NK-92 treated with Interleukin-12 subunit alpha and Interleukin-12 subunit beta, amount 100 ng/mL, for 24 hours (cell line): ENCODE measurements around the gene CGN.
A peak's percentile ranks its signal among the peaks of the same experiment; 100 is the strongest.
"Not testable (repeated sequence)": the region's sequence is repeated elsewhere in the genome, so short reads cannot be mapped to it uniquely, and the experiment has no call there.

Experiments used
- DNase-seq: peaks from one replicate; lab custom pipeline; 2025; lab: John Stamatoyannopoulos, UW

CGN gene

DNA sequence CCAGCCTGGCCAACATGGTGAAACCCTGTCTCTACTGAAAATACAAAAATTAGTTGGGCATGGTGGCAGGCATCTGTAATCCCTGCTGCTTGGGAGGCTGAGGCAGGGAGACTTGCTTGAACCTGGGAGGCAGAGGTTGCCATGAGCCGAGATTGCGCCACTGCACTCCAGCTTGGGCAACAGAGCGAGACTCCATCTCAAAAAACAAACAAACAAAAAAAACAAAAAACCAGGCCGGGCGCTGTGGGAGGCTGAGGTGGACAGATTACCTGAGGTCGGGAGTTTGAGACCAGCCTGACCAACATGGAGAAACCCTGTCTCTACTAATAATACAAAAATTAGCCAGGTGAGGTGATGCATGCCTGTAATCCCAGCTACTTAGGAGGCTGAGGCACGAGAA, 11.2 kb downstream of the CGN start:
- DNase-seq, result not testable (repeated sequence)

DNA sequence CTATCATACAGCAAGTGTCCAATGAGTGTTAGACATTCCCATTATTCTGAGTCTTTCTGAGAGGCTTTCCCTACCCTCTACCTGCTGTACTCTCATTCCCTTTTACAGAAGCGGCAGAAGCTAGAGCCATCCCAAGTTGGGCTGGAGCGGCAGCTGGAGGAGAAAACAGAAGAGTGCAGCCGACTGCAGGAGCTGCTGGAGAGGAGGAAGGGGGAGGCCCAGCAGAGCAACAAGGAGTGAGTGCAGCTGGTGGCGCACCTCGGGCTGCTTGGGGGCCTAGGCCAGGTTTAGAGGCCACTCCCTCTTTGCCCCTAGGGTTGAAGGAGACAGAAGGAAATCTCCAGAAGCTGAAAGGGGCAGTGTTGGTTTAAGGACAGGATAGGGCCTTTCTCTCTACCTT, 12.1 kb downstream of the CGN start:
- no peak for DNase-seq

DNA sequence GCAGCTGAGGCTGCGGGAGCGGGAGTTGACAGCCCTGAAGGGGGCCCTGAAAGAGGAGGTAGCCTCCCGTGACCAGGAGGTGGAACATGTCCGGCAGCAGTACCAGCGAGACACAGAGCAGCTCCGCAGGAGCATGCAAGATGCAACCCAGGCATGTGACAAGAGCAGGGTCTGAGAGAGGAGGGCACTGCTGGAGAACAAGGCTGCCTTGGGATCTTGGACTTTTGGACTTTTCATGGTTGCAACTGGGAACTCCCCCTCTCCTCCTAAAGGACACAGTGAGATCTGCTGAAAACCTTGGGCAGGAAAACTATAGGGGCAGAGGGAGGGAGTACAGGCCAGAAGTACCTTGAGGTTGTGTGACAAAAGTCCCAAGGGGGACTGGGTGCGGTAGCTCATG, 13.5 kb downstream of the CGN start:
- no peak for DNase-seq

DNA sequence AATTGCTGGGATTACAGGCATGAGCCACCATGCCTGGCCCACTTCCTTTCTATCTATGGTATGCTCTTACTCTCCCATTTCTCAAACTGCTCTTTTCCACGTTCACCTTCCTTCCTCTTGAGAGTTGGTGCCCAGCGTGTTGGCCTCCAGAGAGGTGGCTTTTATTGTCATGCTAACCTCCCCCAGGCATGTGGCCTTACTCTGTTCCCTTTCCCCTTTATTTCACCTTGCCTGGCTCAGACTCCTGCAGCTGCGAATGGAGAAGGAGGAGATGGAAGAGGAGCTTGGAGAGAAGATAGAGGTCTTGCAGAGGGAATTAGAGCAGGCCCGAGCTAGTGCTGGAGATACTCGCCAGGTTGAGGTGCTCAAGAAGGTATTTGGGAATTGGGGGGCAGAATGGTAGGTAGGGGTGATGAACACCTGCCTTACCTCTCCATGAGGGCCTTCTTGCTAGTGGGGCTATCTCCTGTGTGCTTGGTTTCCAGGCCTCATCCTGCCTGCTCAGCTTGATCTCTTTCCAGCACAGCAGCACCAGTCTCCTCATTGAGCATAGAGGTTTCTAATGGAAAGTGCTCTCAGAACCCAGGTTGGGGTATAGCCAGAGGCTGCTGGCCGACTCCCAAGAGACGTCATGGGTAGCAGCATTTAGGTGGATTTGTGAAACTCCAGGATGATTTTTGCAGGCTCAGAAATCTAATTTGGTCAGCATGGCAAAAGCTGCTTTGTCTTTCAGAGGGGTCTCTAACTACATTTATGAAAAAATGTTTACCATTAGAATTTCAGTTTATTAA, 15.7 kb downstream of the CGN start:
- DNase-seq, result no peak

DNA sequence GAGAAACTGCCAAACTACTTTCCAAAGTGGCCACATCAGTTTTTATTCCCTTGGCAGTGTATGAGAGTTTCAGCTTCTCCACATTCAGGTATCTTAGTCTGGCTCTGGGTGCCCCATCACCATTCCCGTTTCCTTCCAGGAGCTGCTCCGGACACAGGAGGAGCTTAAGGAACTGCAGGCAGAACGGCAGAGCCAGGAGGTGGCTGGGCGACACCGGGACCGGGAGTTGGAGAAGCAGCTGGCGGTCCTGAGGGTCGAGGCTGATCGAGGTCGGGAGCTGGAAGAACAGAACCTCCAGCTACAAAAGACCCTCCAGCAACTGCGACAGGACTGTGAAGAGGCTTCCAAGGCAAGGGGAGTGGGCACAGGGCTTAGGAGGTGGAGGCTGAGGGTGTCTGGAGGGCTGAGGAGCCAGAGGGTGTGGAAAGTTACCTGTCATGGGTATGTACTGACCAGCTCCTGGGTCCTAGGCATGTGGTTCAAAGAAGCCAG, 18.1 kb downstream of the CGN start:
- DNase-seq, result no peak

DNA sequence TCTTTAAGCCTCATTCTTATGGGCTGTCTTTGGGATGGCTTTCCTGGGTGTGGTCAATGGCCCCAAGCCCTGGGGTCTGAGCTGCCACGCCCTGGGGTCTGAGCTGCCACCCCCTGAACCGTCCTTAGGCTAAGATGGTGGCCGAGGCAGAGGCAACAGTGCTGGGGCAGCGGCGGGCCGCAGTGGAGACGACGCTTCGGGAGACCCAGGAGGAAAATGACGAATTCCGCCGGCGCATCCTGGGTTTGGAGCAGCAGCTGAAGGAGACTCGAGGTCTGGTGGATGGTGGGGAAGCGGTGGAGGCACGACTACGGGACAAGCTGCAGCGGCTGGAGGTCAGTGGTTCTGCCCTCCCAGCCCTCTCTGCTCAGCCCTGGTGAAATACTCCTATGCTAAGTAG, 18.6 kb downstream of the CGN start:
- no peak for DNase-seq

DNA sequence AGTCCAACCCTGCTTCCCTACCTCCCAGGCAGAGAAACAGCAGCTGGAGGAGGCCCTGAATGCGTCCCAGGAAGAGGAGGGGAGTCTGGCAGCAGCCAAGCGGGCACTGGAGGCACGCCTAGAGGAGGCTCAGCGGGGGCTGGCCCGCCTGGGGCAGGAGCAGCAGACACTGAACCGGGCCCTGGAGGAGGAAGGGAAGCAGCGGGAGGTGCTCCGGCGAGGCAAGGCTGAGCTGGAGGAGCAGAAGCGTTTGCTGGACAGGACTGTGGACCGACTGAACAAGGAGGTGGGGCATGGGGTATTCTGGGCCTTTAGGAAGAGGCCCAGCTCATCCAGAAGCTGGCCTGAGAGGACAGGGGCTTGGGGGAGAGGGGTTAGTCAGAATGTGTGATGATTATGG, 19.3 kb downstream of the CGN start:
- no peak for DNase-seq

DNA sequence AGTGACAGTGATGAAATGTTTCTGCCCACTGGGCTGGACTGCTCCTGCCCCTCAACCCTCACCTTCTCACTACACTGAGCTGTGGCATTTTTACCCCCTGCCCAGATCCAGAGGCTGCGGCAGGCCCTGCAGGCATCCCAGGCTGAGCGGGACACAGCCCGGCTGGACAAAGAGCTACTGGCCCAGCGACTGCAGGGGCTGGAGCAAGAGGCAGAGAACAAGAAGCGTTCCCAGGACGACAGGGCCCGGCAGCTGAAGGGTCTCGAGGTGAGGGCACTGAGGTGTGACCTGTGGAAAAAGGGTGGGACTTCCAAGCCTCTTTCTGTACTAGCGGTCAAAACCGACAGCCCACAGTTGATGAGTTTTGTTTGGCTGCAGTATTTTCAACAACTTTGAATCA, 22.7 kb downstream of the CGN start:
- no peak for DNase-seq

DNA sequence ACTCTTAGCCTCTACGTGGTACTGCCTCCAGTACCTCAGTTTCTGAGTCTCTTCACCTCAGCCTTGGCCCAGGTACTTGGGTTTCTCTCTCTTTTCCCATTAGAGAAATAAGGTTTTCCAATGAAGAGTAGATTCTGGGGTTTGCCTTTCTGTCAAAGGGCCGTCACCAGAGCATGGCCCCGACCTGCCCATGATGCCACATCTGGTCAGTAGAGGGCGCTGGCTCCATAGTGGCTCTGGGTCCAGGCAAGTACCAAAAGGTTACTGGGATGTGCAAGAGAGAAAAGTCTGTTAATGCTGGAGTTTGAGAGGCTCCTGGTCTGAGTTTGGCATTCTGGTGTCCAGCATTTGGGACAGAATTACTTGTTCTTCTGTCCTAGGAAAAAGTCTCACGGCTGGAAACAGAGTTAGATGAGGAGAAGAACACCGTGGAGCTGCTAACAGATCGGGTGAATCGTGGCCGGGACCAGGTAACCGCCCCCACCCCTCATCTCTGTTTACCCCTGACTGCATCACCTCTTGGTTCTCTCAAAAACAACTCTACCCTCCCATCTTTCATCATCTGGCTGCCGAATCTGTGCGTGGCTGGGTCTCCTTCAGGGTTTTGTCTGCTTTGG, 23.6 kb downstream of the CGN start:
- DNase-seq, result peak; percentile 39

DNA sequence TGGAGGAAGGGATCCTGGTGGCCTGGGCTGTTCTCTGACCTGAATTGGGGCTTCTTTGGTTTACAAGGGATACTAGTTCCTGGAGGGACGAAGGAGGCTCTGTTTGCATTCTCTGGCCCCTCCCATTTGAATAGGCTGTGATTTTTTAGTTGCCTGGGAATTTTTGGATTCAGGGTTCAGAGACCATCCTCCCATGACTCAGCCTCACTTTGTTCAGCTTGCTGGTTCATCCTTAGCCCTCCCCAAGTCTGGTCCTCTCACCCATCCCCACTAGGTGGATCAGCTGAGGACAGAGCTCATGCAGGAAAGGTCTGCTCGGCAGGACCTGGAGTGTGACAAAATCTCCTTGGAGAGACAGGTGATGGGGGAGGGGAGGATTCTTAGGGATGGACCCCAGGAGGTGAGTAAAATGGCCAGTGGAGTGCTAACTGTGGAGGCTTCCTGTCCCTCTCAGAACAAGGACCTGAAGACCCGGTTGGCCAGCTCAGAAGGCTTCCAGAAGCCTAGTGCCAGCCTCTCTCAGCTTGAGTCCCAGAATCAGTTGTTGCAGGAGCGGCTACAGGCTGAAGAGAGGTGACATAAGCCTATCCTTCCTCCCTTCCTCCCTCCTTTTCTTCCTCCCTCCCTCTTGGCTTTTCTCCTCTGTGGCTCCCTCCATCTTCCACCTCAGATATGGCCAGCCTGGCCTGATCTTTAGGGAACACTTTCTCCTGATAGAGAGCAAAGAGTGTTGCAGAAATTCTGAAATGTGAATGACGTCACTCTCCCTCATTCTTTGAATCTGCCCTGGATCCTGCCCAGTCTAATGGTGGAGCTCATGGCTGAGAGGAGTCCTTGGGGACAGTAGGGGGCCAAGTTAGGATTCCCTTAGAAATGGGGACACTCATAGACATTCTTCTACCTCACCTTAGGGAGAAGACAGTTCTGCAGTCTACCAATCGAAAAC, 24.4 kb downstream of the CGN start:
- DNase-seq, result no peak

DNA sequence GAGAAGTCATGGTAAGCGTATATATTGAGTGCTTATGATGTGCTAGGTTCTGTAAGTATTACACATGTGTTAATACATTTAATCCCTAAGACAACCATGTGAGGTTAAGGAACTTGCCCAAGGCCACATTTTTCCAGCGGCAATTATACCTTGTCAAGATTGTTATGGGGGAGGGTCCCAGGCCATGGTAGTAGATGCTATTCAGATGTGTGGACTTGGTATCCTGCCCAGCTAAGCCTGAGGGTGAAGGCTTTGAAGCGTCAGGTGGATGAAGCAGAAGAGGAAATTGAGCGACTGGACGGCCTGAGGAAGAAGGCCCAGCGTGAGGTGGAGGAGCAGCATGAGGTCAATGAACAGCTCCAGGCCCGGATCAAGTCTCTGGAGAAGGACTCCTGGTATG, 25.3 kb downstream of the CGN start:
- no peak for DNase-seq

DNA sequence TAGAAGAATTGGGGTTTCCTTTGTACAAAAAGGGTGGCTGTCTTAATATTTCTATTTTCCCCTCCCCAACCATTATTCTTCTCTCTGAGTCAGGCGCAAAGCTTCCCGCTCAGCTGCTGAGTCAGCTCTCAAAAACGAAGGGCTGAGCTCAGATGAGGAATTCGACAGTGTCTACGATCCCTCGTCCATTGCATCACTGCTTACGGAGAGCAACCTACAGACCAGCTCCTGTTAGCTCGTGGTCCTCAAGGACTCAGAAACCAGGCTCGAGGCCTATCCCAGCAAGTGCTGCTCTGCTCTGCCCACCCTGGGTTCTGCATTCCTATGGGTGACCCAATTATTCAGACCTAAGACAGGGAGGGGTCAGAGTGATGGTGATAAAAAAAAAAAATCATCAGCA, 25.9 kb downstream of the CGN start:
- no peak for DNase-seq

DNA sequence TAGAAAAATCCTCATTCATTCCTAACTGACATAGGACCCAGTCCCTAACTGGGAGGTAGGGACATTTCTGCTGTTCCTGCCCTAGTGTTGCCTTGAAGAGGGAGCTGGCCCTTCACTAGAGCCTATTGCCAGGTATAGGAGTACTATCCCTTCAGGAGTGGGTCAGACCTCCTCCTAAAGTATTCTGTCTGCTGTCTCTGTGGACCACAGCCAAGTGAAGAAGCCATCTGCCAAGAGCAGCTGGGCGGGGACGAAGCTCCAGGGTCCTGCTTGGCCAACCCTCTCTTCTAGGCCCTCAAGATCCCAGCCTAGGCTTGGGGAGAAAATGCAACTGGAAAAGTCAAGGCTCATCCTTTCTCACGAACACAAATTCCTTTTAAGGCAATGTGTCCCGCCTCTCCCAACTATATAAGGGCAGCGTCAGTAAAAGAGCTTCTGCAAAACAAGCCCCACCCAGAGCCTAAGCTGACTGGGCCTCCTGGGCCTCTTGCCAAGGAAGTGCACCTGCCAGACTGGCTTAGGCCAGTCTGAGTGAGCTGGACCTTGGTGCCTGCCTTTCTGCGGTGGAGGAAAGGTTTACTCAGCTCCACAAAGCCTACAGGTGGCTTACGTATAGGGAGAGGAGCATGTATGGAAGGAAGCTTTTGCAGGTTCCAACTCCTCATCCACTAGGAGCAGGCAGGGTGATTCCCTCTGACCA, 28.3 kb downstream of the CGN start:
- no peak for DNase-seq

DNA sequence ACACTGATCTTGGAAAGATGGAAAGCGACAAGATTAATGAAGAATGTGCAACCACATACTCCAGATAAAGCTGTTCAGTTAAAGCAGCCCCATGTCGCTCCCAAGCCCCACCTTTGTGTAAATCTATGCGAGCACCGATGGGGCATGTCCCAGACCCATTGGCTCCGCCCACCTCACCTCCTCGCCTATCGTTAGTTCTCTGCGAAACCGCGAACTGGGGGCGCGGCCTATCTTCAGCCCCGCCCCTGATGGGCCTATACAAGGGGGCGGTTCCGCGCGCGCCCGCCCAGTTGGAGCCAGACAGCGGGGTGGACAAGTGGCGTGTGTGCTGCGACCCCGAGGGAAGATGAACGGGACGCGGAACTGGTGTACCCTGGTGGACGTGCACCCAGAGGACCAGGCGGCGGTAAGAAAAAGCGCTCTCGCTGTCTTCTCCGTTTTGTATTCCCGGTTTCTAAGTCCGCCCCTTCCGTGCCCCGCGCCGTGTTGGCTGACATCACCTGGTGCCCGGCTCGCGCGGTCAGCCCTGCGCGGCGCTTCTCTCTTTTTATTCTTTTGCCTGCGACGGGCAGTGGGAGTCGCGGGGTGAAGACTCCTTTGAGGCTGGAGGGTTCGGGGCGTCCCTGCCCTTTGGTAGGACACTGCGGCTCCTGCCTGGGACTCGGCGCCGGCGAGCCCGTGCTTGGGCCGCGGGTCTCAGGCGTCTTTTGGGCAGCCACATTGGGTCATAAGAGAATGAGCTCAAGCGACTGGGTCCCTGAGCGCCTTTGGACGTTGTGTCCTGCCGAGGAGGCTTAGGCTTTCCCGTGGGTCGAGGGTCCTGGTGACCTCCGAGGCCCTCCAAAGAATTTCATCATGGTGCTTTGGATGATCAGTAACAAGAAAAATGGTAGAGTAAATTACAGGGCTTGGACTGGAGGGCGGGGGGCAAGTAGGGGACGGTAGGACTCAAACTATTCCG, 29.1 kb downstream of the CGN start, which contains the start of gene TUFT1:
TSS of gene TUFT1 (plus strand) at position 289 of the 961 bp plus-strand sequence. CDS start at position 347, 58 bp downstream.
- no peak for DNase-seq

DNA sequence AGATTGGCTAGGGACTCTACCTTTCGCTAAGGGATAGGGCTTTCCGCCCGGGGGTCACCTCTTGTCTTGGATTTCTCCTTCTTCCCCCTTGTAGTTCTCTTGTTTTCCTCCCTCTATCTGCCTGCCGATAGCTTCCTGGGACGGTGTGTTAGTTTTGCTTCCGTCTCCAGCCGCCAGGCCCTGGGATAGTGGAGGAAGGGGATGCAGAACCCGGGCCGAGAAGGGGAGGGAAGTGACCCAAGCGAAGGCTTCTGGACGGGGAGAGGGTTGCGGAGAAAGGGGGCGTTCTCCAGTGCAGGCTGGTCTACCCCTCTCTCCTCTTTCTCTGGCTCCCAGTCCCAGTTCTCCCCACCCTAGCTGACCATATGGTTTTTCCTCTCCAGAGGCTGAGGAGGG, 29.8 kb downstream of the CGN start:
- DNase-seq, result no peak

DNA sequence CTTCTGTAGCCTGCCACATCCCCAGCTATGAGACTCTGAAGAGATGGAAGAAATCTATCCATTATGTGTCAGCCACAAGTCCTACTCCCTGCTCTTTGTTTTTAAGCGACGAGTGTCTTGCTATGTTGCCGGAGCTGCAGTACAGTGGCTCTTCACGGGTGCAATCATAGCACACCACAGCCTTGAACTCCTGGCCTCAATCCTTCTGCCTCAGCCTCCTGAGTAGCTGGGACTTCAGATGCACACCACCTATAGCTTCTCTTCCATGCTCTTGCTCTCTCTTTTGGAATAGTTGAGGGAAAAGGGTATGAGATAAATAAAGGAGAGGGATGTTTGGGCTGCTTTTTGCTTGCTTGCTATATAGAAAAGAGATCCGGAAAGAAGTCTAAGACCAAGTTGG, 30.6 kb downstream of the CGN start:
- DNase-seq, result no peak

DNA sequence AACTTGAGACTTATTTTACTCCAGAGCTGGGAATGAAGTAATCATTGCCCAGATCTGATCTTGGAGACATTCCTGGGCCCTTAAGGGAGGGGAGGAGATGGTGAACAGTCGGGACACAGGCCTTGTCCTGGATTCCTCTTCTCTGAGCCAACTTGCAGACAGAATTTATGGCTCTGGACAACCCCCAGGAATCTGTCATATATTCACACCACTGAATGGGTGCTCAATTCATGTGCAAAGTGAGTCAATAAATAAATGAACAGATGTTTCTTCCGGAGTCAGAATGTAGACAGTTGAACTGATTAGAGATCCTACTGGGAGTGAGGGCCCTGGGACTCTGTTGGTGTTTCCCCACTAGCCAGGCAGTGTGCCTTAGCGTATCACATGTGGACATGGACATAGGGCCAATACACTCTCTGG, 31.5 kb downstream of the CGN start:
- no peak for DNase-seq

DNA sequence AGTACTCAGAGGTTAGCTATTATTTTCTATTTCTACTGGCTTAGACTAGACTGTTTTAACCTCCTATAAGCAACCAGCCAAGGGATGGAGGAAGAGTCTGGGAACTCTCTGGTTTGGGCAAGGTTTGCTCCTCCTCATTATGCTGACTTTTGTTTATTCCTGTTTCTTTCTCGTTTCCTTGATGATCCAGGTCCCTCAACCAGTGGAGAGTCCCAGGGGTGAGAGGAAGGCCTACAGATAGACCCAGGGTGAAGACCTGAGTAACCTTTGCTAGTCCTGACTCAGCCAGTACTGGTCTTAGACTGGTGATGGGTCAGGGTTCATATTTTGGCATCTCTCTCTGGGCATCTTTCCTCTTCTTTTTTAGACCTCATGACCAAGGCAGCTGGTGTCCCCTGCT, 34.4 kb downstream of the CGN start:
- DNase-seq, result no peak

DNA sequence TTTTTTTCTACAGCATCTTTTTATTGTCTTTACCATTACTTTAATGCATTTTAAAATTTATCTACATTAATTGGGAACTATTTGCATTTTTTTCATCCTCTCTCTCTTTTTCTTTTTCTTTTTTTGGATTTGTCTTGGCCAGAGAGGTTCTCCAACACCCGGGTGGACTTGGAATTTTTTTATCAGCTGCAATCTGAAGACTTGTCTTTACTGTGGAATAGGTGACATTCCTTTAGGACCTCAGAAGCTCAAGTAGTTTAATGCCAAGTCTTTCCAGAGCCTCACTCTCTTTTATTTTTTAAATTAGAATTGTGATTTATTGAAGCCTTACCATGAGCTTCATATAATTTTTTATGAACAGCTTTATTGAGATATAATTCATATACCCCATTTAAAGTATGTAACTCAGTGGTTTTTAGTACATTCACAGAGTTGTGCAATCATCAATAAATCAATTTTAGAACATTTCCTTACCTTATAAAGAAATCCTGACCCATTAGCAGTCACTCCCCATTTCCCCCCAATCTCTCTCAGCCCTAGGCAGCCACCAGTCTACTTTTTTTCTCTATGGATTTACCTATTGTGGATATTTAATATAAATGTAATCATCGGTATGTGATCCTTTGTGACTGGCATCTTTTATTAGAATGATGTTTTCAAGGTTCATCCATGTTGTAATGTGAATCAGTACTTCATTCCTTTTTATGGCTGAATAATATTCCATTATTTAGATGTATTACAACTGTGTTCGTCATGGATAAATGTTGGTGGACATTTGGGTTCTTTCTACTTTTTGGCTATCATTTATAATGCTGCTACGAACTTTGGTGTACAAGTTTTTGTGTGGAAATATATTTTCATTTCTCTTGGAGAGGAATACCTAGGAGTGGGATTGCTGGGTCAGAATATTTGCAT, 35.1 kb downstream of the CGN start:
- DNase-seq, result no peak
